ENCODE data around the gene OR5H14.

- TF ChIP-seq POLR2A (IDR thresholded peaks at IDR 0.05; ENCODE audit: low read depth, low read length) (no peak), POLR2AphosphoS5 (IDR thresholded peaks at IDR 0.05; ENCODE audit: low read depth, low read length) (no peak), POU2F2 (IDR thresholded peaks at IDR 0.05; ENCODE audit: low read depth, low read length) (no peak), TAF1 (IDR thresholded peaks at IDR 0.05; ENCODE audit: low read depth, low read length) (no peak)
Measured at GRCh38 chr3:98199020-98199419, 51.7 kb downstream of the OR5H14 start.
